Astrocyte (in vitro differentiated cells and primary cell): ENCODE data around the gene PDE1C.

Source experiments
- CTCF ChIP-seq: IDR thresholded peaks from 2 replicates; pipeline ENCODE4 v1.5.1; 2011; ENCODE audit warnings: low read depth, mild to moderate bottlenecking, inconsistent platforms, low read length, moderate library complexity; ENCODE audit not compliant: insufficient read depth
- EZH2 ChIP-seq: IDR thresholded peaks from 2 replicates; pipeline ENCODE4 v1.6.1; 2012; ENCODE audit warnings: mild to moderate bottlenecking, low read length, inconsistent platforms; ENCODE audit not compliant: insufficient read depth

- no peak for TF ChIP-seq CTCF
- no peak for TF ChIP-seq EZH2
Observed at GRCh38 chr7:31705377-31705776, 364.8 kb downstream of the PDE1C start.
